HG03520 (cell line): ENCODE measurements around the gene CTNNB1.

Experiments used
- ATAC-seq: cut with Tn5 transposase; IDR thresholded peaks from one replicate; pipeline ENCODE4 v1.9.1; 2021; ENCODE audit warnings: mild to moderate bottlenecking, moderate library complexity; ENCODE audit not compliant: unreplicated experiment

CTNNB1 gene

DNA sequence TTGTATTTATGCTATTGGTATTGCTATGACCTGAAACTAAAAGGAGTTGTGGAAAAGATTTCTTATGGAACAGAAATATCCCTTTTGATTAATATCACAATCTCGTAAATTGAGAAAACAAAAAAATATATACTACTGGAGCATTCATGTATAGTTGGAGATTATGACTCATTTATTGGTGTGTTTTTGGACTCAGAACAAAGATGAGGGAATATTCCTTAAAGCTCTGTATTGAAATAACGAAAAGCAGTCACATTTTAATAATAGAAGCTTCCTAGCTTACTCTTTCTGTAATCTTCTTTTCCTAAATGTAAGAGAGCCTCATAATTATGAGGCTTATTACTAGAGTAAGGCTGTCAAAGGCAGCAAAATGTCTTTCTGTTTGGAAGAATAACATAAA is 14.3 kb downstream of the CTNNB1 start:
- ATAC-seq = no peak

DNA sequence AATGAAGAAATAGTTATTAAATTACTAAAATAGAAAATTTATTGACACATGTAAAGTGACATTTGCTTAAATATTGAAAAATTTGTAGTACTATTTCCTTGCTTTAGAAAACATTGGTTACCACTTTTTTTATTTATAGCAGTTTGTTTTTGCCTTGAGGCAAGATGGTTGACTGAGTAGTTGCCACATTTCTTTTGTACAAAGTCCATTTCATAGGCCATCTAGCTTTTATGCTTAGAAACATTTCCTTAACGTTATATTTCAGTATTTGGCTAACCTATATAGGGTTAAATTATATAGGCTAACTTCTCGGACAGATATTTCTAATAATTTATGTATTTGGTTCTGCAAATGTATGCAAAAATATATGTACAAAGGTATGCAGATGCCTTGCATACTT is 17.1 kb downstream of the CTNNB1 start:
- ATAC-seq = no peak

DNA sequence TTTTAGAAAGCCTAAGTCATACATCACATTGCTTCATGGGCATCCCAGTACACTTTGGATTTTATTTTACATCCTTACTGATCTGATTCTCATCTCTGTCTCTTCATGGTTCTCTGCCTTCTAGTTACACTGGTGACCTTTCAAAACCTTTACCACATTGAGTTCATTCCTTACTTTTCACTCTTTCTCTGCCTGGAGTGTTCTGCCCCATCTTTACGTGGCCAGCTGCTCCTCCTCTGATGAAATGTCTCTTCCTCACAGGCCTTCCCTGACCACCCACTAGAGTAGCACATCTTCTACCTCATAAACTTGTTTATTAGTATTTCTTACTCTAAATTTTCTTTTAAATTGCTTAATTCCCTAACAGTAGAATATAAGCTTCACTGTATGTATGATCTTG is 17.7 kb downstream of the CTNNB1 start:
- no peak for ATAC-seq

DNA sequence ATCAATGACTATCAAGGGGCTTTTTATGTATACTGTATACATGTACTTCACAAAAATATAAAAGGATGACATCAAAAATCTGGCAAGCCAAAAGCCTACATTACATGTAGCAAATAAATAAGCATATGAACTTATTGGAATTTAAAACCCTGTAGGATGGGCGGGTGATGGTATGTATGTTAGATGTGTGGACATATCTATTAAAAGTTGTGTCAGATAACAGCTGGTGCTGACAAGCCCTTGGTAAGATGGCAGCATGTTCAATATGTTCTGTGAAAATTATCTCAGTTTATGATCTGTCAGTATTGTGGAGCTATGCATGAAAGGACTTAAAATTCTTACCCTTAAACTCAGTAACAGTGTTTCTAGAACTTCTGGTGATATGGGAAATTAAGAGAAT is 20.1 kb downstream of the CTNNB1 start:
- ATAC-seq = no peak

DNA sequence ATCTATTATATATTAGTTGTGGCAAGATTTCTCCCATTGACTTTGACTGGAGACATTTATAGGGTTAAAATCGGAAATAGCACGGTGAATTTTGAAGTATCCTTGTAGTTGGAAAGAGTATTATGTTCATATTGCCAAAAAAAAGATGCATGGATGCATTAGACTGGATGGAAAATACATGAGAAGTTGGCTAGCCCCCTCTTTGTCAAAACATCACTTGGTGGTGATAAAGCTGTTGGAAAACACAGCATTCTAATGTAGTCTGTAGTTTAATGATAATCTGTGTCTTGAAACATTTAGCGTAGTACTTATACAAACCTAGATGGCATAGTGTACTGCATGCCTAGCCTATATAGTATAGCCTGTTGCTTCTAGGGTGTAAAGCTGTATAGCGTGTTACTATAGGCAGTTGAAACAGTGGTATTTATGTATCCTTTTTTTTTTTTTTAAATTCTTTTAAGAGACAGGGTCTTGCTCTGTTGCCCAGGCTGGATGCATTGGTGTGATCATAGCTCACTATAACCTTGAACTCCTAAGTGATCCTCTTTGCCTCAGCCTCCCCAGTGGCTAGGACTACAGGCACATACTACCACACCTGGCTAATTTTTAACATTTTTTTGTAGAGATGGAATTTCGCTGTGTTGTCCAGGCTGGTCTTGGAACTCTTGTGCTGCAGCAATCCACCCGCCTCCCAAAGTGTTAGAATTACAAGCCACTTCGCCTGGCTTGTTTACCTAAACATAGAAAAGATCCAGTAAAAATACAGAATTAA is 21.8 kb downstream of the CTNNB1 start:
- ATAC-seq = no peak

DNA sequence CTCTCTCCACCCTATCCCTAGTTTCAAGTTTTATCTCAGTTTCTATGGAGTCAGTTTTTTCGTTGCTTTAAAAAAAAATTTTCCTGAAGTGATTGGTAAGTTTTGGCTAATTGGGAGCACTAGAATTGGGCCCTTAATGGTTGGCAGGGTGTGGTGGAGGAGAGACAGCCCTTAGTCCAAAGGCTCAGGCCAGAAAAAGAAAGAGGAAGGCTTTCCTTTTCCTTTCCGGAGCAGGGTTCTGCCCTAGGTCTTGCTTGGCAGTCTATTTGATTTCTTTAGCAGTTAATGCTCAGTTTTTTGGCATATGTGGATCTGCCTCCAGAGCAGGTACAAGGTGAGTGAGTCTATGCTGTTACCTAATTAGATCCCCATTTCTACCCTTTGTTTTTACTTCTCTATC is 22.7 kb downstream of the CTNNB1 start:
- no peak for ATAC-seq

DNA sequence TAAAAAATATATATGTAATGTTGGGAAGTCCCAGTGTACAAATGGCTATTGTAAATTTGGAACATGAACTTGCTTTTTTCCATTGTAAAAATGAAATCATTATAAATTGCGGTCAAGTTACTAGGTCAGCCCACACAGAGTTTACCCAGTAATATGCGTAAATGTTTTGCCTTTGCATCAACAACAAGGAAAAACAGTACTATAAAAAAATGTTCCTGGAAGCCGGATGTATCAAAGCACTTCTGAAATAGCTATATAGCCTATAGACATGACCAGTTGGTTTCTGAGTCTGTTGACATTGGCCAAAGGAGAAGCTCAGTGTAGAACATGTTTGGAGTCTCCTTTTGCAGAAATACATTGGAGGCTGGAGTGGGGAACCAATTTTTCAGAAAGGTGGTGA is 23.2 kb downstream of the CTNNB1 start:
- ATAC-seq = no peak

DNA sequence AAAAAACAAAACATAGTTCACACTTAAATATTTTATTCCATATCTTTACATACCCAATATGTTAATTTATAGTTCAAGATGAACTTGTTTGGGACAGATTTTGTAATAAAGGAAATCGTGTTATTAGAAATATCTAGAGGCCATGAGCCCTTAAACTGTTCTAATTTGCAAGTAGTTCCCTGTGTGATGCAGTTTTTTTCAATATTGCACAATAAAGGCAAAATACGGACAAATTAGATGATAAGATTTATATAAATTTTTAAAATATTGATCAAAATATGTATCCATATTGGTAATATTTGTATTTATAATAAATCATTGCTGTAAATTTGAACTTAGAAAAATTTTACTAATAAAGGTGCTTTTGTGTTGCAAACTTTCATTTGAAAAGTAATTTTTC is 23.8 kb downstream of the CTNNB1 start:
- ATAC-seq = no peak

DNA sequence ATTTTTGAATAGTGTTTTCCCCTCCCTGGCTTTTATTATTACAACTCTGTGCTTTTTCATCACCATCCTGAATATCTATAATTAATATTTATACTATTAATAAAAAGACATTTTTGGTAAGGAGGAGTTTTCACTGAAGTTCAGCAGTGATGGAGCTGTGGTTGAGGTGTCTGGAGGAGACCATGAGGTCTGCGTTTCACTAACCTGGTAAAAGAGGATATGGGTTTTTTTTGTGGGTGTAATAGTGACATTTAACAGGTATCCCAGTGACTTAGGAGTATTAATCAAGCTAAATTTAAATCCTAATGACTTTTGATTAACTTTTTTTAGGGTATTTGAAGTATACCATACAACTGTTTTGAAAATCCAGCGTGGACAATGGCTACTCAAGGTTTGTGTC is 24.4 kb downstream of the CTNNB1 start:
- no peak for ATAC-seq

DNA sequence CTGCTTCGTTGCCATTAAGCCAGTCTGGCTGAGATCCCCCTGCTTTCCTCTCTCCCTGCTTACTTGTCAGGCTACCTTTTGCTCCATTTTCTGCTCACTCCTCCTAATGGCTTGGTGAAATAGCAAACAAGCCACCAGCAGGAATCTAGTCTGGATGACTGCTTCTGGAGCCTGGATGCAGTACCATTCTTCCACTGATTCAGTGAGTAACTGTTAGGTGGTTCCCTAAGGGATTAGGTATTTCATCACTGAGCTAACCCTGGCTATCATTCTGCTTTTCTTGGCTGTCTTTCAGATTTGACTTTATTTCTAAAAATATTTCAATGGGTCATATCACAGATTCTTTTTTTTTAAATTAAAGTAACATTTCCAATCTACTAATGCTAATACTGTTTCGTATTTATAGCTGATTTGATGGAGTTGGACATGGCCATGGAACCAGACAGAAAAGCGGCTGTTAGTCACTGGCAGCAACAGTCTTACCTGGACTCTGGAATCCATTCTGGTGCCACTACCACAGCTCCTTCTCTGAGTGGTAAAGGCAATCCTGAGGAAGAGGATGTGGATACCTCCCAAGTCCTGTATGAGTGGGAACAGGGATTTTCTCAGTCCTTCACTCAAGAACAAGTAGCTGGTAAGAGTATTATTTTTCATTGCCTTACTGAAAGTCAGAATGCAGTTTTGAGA is 25.0 kb downstream of the CTNNB1 start:
- no peak for ATAC-seq

DNA sequence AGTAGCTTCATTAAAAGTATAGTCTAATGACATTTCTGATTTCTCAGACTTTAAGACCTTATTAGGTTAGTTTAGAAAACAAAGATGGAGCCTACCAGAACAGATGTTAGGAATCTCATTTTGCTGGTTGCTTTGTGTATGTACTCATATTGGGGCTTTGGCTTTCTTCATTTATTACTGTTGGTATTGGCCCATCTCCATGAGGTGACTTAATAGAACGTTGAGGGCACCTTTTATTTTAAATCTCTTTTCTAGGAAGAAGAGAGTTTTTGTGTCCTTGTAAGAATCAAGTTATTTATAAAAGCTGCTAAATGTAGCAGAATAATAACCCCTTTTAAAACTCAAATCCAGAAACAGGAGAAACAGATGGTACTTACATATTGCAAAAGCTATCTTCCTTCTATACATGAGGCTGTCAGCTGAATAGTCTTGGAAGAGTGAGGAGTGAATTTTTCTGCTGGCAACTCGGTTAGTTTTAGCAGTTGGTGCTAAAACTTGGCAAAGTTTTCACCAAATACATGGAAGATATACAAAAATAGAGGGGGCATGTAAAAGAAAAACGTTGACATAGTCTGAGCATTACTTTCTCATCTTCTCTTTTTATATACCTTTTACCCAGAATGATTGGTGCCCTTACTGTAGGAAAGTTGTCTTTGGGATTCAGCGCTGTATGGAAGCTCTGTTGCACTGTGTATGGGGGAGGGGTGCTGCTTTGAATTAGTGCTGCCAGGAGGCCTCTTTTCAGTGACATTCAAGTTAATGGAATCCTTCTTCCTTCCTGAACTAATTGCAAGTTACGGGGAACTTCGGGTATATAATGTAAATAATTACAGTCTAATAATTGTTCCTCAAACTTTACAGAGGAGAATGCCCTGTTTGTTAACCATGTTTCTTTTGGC is 35.8 kb downstream of the CTNNB1 start:
- ATAC-seq = no peak

DNA sequence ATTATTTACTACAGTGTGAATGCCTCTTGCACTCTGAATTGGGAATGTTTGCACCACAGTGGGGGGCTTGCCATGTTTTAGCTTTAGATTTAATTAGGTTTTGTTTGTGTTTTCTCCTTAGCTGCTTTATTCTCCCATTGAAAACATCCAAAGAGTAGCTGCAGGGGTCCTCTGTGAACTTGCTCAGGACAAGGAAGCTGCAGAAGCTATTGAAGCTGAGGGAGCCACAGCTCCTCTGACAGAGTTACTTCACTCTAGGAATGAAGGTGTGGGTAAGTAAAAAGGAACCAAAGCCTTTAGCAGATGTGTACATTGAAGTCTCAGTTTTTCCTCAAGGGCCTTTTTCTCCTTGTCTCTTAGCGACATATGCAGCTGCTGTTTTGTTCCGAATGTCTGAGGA is 36.9 kb downstream of the CTNNB1 start:
- no peak for ATAC-seq

DNA sequence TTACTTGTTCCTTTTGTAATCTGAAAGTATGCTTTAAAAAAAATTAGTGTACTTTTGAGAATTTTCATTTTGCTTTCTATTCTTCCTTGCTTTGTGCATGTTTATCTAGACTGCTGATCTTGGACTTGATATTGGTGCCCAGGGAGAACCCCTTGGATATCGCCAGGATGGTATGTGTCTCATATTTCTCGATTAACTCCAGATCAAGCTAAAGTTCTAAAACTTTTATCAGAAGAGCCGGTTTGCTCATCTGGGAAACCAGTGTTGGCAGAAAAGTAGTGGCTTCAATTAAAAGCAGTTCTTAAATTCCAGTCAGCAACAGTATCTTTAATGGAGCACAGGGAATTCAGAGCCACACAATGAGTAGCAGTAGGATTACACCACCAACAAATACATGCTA is 38.6 kb downstream of the CTNNB1 start:
- ATAC-seq = no peak

DNA sequence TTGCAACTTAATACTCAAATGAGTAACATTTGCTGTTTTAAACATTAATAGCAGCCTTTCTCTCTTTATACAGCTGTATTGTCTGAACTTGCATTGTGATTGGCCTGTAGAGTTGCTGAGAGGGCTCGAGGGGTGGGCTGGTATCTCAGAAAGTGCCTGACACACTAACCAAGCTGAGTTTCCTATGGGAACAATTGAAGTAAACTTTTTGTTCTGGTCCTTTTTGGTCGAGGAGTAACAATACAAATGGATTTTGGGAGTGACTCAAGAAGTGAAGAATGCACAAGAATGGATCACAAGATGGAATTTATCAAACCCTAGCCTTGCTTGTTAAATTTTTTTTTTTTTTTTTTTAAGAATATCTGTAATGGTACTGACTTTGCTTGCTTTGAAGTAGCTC is 40.3 kb downstream of the CTNNB1 start:
- ATAC-seq = no peak

DNA sequence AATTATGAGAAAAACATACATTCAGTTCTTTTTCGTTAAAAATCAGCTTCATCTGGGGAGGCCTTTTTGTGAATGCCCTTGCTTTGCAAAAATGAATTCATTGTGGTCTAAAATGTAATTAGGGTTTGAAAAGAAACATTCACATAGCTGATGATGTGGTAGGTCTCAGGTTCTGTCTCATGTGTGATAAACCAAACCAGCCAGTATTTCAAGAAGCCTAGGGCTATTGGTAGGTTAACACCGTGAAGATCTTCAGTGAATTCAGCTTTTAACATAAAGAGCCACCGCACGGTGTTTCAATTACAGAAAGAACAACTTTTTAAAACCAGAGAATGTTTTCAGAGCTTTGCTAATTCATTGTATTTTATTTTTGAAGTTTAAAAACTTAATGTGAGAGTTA is 41.9 kb downstream of the CTNNB1 start:
- no peak for ATAC-seq

DNA sequence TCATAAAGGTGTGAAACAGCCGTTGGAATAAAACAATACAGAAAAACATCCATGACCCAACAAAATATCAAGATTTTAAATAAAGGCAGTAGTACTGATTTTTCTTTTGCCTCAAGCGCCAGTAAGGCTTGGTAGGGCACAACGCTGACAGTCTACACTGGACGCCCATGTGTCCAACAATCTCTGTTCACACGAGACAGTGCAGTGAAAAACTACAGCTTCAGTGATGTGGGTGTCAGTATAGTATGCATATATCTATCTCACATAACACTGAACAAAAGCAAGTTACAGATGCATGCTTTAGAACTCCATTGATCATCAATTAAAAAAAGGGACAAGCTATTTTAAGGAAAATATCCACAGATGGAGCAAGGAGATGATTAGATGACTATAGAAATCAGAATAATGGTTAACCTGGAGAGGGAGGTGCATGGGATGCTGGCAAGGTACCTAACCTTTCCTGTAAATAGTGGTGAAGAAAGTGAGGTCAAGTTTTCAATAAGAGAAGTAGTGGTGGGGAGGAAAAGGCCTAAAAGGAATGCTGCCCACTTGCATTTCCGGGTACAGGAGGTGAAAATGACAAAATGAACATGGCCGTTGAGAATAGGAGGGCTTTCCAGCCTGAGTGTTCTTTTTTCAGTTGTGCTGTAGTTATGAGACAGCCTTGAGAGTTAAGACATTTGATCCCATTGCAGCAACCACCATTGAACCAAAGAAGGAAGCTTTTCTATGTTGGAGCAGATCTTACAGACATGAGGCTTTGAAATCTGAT is 42.7 kb downstream of the CTNNB1 start:
- ATAC-seq = no peak

DNA sequence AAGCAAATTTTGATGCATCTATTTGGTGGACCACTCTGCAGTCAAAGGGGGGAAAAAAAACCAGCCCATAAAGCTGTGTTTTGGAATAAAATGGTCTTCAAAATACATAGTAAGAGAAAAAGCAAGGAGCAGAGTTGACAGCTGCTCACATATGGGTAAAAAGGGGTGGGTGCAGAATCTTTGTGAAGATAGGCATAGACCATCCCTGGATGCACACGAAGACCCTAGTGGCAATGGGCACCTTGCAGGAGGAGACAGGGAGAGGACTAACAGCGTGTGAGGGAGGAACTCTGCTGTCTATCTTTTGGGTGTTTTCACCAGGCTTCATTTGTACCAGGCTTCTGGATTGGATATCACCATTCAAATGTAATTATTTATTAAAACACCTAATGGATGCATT is 43.9 kb downstream of the CTNNB1 start:
- ATAC-seq = no peak

DNA sequence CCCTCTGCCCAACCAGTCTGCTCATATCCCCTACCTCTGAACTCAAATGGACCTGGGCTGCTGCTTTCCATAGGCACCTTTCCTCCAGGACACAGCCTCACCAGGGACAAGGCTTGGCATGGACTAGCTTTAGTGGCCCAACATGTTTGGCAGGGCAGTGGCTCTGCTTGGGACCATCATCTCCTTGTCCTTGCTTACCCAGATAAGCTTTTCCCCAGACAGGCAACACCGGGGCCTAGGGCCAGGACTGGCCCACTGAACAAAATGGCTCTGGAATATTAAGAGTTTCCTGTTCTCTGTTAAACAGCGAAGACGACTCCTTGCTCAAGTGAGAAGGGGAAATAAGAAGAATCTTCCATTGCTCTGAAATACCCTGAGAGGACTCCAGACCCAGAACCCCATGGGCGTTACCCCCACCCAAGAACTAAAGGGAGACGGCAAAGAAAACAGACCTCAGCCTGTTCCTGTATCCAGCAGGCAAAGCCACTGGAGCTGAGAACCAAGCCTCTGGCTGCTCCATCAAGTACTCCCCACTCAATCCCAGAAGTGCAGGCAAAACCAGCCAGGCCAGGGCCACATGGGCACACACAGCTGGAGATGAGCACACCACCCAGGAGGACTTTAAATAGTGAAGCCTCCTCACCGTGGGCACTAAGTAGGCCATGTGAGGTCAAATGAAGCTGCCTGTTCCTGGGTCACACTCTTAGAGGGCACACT is 45.5 kb downstream of the CTNNB1 start:
- no peak for ATAC-seq

DNA sequence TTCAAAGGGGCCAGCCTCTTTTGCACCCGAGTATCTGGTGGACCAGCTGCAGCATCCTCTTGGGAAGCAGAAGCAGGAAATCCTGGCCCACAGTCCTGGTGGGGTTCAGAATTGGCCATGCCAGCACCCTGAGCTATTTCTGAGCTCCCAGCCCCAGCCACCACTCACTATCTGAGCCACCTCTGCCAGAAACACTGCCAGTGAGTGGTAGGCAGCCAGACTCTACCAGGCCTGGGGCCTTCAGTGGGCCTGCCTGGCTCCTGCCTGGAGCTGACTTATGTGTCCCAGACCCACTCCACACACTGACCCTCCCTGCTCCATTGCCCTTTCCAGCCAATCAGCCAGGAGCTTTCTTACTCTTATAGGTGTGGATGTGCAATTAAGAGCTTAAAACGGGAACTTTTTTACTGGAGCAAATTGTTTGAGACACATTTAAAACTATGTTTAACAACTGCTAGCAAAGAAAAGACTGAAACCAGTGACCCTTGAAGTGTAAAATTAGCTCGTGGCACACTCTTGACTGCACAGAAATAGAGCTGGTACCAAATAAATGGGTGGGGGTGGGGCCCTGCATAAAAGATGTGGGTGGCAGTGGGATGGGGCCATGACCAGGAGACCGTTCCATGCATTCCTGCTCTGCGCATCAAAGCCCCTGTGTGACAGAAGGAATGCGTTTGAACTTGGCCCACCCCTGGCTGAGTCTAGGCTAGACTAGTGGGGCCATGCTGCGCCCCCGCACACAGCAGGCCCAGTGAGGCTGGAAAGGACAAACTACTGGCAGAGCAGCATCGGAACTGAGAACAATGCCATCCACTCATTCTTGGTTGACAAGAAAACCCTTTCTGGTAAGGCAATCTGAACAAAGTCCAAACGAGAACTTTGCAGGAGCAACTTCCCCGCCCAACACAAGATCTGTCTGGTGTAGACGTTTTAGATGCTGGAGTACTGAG is 48.0 kb downstream of the CTNNB1 start:
- ATAC-seq = no peak
